DMS53 treated with DMSO at 0.1 percent for 48 hours (cell line): ENCODE data around the gene MACROH2A2.
"Not testable (repeated sequence)": the region's sequence is repeated elsewhere in the genome, so short reads cannot be mapped to it uniquely, and the experiment has no call there.

Experiments used
- DNase-seq: peaks from one replicate; lab custom pipeline; 2025; ENCODE audit not compliant: unreplicated experiment; lab: John Stamatoyannopoulos, UW

MACROH2A2 gene

GRCh38 chr10:70147259-70147625 is 94.6 kb downstream of the MACROH2A2 start:
- no peak for DNase-seq

DNA sequence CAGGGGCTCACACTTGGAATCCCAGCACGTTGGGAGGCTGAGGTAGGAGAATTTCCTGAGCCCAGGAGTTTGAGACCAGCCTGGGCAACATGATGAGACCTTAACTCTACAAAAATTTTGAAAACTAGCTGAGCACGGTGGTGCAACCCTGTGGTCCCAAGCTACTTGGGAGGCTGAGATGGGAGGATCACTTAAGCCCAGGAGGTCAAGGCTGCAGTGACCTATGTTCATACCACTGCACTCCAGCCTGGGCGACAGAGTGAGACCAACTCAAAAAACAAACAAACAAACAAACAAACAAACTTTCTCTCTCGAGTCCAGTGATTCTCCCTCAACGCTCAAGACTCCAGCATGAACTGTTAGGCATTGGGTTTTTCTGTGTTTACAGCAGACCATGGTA is 95.9 kb downstream of the MACROH2A2 start:
- no peak for DNase-seq

GRCh38 chr10:70155255-70155838 is 102.7 kb downstream of the MACROH2A2 start:
- DNase-seq: no peak

DNA sequence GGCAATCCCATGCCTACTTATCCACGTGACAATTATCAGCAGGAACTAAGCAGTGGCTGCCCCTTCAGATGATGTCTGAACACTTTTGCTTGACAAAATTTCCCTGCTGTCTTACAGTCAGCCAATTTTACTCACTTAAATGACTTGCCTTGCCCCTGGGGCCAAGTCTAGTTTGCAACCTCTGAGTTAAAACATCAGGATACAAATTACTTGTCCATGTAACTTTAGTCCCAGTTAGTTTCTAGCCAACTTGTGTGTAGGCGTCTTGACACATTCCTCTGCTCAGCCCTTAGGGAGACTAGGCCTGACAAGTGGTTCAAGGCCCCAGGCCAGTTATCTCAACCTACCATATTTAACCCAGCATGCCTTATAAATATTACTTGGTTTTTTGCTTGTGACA is 105.5 kb downstream of the MACROH2A2 start:
- DNase-seq: no peak

GRCh38 chr10:70159366-70159765 is 106.7 kb downstream of the MACROH2A2 start:
- DNase-seq: not testable (repeated sequence)

GRCh38 chr10:70160798-70161197 is 108.2 kb downstream of the MACROH2A2 start:
- DNase-seq: no peak
